H1 (cell line): ENCODE results near the gene FES. TPM values are rescaled to one million over a fixed set of nuclear protein-coding genes. Genes with fewer than 3 reads are reported as not detected.
A peak's percentile ranks its signal among the peaks of the same experiment; 100 is the strongest.

Source experiments
- BCL11A ChIP-seq, 2 experiments: IDR thresholded peaks; one replicate each; pipeline ENCODE4 v1.6.1; 2011; ENCODE audit warnings: low read depth in 2 of 2, low read length in 2 of 2, mild to moderate bottlenecking in 2 of 2
- CBX5 ChIP-seq: fragments of 300-800, 300-1000 bp; sonication (generic); IDR thresholded peaks from 2 replicates; pipeline ENCODE4 v1.7.1; 2016; ENCODE audit warnings: antibody characterized with exemption, low read length, low read depth
- CHD1 ChIP-seq: IDR thresholded peaks from 2 replicates; pipeline ENCODE4 v1.6.1; 2012; ENCODE audit warnings: low read depth, low read length, improper control_type of control experiment
- CHD2 ChIP-seq: IDR thresholded peaks from 2 replicates; pipeline ENCODE4 v1.6.1; 2012; ENCODE audit warnings: low read length, improper control_type of control experiment
- CTBP2 ChIP-seq: IDR thresholded peaks from 2 replicates; pipeline ENCODE4 v1.7.0; 2011; ENCODE audit warnings: borderline replicate concordance, mild to moderate bottlenecking, moderate library complexity, mixed read lengths, low read length; ENCODE audit not compliant: insufficient read depth, insufficient read length
- EGR1 ChIP-seq: IDR thresholded peaks from 2 replicates; pipeline ENCODE4 v1.6.1; 2011; ENCODE audit warnings: low read depth, low read length, borderline replicate concordance
- HDAC2 ChIP-seq, 2 experiments: fragments of 300-600 bp in 1 of 2; sonication (generic) in 1 of 2; IDR thresholded peaks; 2 replicates each; pipeline ENCODE4 v1.6.1; 2011 to 2012; ENCODE audit warnings: low read depth in 2 of 2, low read length in 2 of 2, mild to moderate bottlenecking in 2 of 2, moderate library complexity in 2 of 2, borderline replicate concordance in 1 of 2, inconsistent platforms in 1 of 2
- JUN ChIP-seq: IDR thresholded peaks from 2 replicates; pipeline ENCODE4 v1.6.1; 2011; ENCODE audit warnings: low read depth, mild to moderate bottlenecking, improper control_type of control experiment, low read length
- KDM5A ChIP-seq: fragments of 200-600 bp; IDR thresholded peaks from 2 replicates; pipeline ENCODE4 v1.7.1; 2012; ENCODE audit warnings: mild to moderate bottlenecking, low read length, inconsistent platforms, mixed read lengths
- NANOG ChIP-seq: IDR thresholded peaks from 2 replicates; pipeline ENCODE4 v1.6.1; 2011; ENCODE audit warnings: low read length, low read depth, mild to moderate bottlenecking, inconsistent platforms; ENCODE audit not compliant: insufficient read depth, poor library complexity, severe bottlenecking
- NRF1 ChIP-seq: IDR thresholded peaks from 2 replicates; pipeline ENCODE4 v1.6.1; 2011; ENCODE audit warnings: mild to moderate bottlenecking, low read depth, low read length, improper control_type of control experiment
- RAD21 ChIP-seq, 2 experiments: IDR thresholded peaks in 1 of 2; conservative IDR thresholded peaks in 1 of 2; 2 replicates each; pipeline ENCODE4 v1.6.1; 2011; ENCODE audit warnings: low read depth in 2 of 2, low read length in 2 of 2, improper control_type of control experiment in 1 of 2, inconsistent platforms in 1 of 2, mild to moderate bottlenecking in 1 of 2, moderate library complexity in 1 of 2
- RBBP5 ChIP-seq: IDR thresholded peaks from 2 replicates; pipeline ENCODE4 v1.7.1; 2012; ENCODE audit warnings: low read depth, mild to moderate bottlenecking, inconsistent platforms, low read length, moderate library complexity, borderline replicate concordance
- RNF2 ChIP-seq: fragments of 200-900, 300-1000 bp; sonication (generic); IDR thresholded peaks from 2 replicates; pipeline ENCODE4 v1.7.1; 2016; ENCODE audit warnings: borderline replicate concordance, low read depth, mild to moderate bottlenecking, antibody characterized with exemption, low read length; ENCODE audit not compliant: poor library complexity, severe bottlenecking; ENCODE audit errors: missing control alignments
- SIRT6 ChIP-seq: IDR thresholded peaks from one replicate; pipeline ENCODE4 v1.7.1; 2012; ENCODE audit warnings: low read length, inconsistent platforms
- SRF ChIP-seq: IDR thresholded peaks from 2 replicates; pipeline ENCODE4 v1.6.1; 2011; ENCODE audit warnings: mild to moderate bottlenecking, low read depth, low read length, moderate library complexity
- SUZ12 ChIP-seq: fragments of 200-600 bp; sonication (generic); IDR thresholded peaks from 2 replicates; pipeline ENCODE4 v1.6.1; 2012; ENCODE audit warnings: mild to moderate bottlenecking, inconsistent platforms, low read length, moderate library complexity, mixed read lengths
- TAF7 ChIP-seq: optimal IDR thresholded peaks from 2 replicates; pipeline ENCODE3; 2011; ENCODE audit warnings: low read depth, mild to moderate bottlenecking, inconsistent platforms, low read length, moderate library complexity, borderline replicate concordance
- TEAD4 ChIP-seq: IDR thresholded peaks from 2 replicates; pipeline ENCODE4 v1.6.1; 2012; ENCODE audit warnings: low read depth, low read length, inconsistent platforms, mixed read lengths
- YY1 ChIP-seq: IDR thresholded peaks from 2 replicates; pipeline ENCODE4 v1.6.1; 2011; ENCODE audit warnings: low read depth, mild to moderate bottlenecking, low read length
- ZNF274 ChIP-seq: IDR thresholded peaks from 2 replicates; pipeline ENCODE4 v1.7.0; 2012; ENCODE audit warnings: low read length, borderline replicate concordance; ENCODE audit errors: extremely low read depth
- polyA plus RNA-seq, 7 experiments: library from polyadenylated mRNA; depleted of rRNA in 3 of 7; stranded (reverse) in 5 of 7; unstranded in 2 of 7; fragments of >200 nt in 5 of 7; fragments of 200-250 nt in 2 of 7; gene quantifications; 1 replicate in 5 of 7; 2 replicates in 1 of 7; 4 replicates in 1 of 7; pipeline versions ENCODE4 v1.2.1 to v1.2.3, GENCODE V29; 2011 to 2013; ENCODE audit warnings: missing spikeins in 2 of 7, mixed read lengths in 2 of 7
- total RNA-seq: library from RNA; stranded (reverse); fragmentation: NEBNext Ultra II Directional; extraction: Animal tissue kit (Norgen Biotek cat#: 25700); gene quantifications from 2 replicates; pipeline ENCODE4 v1.2.1, GENCODE V29; 2021
- TF ChIP-seq, protein P1 (sequence below): IDR thresholded peaks from 2 replicates; pipeline ENCODE4 v1.6.1; 2012; ENCODE audit warnings: inconsistent platforms

Gene FES
- total and polyA plus RNA-seq, 2 of the 8 experiments (the other 6 are each of a cell fraction or from before 2014, with no cell fraction given): 8.5 to 8.6 TPM

DNA sequence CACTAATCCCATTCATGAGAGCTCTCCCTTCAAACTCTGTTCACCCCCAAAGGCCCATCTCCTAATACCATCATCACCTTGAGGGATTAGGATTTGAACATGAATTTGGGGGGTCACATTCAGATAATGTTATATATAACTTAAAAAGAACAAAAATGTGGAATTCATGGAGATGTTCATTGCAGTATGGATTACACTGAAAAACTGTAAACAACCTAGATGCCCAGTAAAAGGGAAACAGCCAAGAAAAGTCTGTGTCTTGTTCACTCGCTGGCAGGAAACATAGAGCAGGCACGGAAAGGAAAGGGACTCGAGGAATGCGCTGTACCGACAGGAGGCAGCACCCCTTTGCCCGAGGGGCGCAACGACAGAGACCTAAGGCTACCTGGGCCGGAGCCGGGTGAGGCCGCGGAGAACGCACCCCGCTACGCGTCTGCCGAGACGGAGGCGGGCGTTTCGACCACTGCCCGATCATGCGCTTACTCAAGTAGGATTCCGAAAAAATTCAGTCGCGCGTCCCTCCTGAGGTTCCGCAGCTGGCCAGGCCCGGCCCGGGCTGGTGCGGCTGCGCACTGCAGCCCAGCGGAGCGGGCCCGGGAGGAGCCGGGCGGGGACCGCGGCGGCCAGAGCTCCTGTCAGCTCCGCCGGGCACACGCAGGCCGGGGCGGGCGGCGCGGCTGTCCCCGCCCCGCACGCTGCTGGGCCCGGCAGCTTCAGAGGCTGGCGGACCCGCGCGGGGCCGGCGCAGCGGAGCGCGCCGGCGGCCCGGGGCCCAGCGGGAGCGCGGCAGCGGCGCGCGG, 17.9 kb downstream of the FES start (continued):
- TF ChIP-seq CTBP2 (no peak), EGR1 (no peak), CHD1 (no peak), CBX5 (no peak), BCL11A (IDR thresholded peaks at IDR 0.05; ENCODE audit: low read depth in 2 of 2, low read length in 2 of 2) (no peak), TEAD4 (peak; percentile 73; the same call in 1 of the 2 replicates), ZNF274 (no peak), SUZ12 (no peak), NANOG (no peak), KDM5A (no peak), CHD2 (no peak), SRF (no peak), TAF7 (no peak), SIRT6 (no peak), RNF2 (no peak), JUN (no peak), HDAC2 (IDR thresholded peaks at IDR 0.05; ENCODE audit: borderline replicate concordance in 1 of 2, low read depth in 2 of 2, low read length in 2 of 2) (no peak), RBBP5 (no peak), NRF1 (peak; percentile 49), YY1 (no peak), RAD21 (IDR thresholded peaks at IDR 0.05 in 1 of 2, conservative IDR thresholded peaks at IDR 0.05 in 1 of 2; ENCODE audit: low read depth in 2 of 2, low read length in 2 of 2) (no peak; a peak in 1 of 4 replicates)
- TF ChIP-seq, protein P1, sequence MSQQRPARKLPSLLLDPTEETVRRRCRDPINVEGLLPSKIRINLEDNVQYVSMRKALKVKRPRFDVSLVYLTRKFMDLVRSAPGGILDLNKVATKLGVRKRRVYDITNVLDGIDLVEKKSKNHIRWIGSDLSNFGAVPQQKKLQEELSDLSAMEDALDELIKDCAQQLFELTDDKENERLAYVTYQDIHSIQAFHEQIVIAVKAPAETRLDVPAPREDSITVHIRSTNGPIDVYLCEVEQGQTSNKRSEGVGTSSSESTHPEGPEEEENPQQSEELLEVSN: no peak; the same call in 1 of the 2 replicates
